ENCODE results near the gene PHKA1.
"Not testable (repeated sequence)": the region's sequence is repeated elsewhere in the genome, so short reads cannot be mapped to it uniquely, and the experiment has no call there.

The PHKA1 gene

DNA sequence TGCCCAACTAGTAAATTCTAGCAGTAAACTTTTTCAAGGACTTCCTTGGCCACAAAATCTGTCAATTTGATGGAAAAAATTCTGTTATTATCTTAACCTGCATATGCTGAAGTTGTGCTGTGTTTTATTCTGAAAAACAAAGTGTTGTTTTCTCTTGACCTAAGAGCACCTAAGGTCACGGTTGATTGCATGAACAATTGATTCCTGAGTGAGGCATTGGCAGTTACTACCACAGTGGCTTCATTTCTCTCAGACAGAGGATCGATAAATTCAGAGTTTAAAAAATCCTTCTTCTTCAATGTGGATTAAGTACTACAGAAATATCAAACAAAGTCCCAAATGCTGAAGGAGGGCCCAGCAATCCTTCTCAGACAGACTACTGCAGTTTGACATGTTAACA is 147.7 kb downstream of the PHKA1 start:
- ChIA-PET POLR2A (no interaction called here), CTCF (no interaction called here)
- no peak overlapping the region for H3K4me3 ChIP-seq (ENCODE audit: low read depth, low read length)
- no peak for DNase-seq (ENCODE audit: low read depth, low spot score)
- TF ChIP-seq, protein P1, sequence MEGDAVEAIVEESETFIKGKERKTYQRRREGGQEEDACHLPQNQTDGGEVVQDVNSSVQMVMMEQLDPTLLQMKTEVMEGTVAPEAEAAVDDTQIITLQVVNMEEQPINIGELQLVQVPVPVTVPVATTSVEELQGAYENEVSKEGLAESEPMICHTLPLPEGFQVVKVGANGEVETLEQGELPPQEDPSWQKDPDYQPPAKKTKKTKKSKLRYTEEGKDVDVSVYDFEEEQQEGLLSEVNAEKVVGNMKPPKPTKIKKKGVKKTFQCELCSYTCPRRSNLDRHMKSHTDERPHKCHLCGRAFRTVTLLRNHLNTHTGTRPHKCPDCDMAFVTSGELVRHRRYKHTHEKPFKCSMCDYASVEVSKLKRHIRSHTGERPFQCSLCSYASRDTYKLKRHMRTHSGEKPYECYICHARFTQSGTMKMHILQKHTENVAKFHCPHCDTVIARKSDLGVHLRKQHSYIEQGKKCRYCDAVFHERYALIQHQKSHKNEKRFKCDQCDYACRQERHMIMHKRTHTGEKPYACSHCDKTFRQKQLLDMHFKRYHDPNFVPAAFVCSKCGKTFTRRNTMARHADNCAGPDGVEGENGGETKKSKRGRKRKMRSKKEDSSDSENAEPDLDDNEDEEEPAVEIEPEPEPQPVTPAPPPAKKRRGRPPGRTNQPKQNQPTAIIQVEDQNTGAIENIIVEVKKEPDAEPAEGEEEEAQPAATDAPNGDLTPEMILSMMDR (IDR thresholded peaks at IDR 0.05; ENCODE audit: insufficient read depth, low read length, missing control alignments): no peak

DNA sequence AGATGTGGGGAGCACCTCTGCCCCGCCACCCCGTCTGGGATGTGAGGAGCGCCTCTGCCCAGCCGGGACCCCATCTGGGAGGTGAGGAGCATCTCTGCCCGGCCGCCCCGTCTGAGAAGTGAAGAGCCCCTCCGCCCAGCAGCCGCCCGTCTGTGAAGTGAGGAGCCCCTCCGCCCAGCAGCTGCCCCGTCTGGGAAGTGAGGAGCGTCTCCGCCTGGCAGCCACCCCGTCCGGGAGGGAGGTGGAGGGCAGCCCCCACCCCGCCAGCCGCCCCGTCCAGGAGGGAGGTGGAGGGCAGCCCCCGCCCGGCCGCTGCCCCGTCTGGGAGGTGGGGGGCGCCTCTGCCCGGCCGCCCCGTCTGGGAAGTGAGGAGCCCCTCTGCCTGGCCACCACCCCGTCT is 154.5 kb downstream of the PHKA1 start:
- POLR2A ChIA-PET; CTCF ChIA-PET; DNase-seq (ENCODE audit: low read depth, low spot score); H3K4me3 ChIP-seq (ENCODE audit: low read depth, low read length): not testable (repeated sequence)

- POLR2A ChIA-PET: no interaction called here
- H3K4me3 ChIP-seq (ENCODE audit: low read depth, low read length): no peak overlapping the region
- CTCF ChIA-PET: no interaction called here
- TF ChIP-seq, protein P1 (IDR thresholded peaks at IDR 0.05; ENCODE audit: insufficient read depth, low read length, missing control alignments): no peak
- DNase-seq (ENCODE audit: low read depth, low spot score): no peak
These were observed 159.5 kb downstream of the PHKA1 start for GRCh38 chrX:72554448-72555140.

DNA sequence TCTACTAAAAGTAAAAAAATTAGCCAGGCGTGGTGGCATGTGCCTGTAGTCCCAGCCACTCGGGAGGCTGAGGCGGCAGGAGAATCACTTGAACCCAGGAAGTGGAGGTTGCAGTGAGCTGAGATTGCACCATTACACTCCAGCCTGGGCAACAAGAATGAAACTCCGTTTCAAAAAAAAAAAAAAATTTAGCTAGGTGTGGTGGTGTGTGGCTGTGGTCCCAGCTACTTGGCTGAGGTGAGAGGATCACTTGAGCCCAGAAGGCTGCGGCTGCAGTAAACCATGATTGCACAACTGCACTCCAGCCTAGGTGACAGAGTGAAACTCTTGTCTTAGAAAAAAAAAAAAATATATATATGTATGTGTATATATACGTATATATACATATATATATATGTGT is 161.7 kb downstream of the PHKA1 start:
- DNase-seq (ENCODE audit: low read depth, low spot score); POLR2A ChIA-PET; CTCF ChIA-PET; H3K4me3 ChIP-seq (ENCODE audit: low read depth, low read length): not testable (repeated sequence)

DNA sequence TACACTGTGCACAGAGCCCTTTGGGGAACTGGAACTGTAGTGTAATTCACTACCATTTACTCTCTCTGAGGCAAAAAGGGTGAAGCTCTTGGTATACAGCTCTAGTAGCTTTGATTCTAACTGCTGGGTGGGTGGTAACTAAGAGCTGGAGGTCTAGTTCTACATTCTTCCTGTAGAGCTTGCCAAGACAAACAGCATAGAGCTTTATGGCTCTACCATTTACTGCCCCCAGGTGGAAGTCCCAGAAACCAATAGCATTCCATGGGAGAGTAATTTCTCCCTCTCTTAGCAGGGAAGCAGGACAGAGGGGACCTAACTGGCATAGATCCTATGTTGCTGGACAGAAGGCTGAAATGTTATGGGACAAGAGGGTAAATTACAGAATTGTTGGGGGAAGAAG is 168.1 kb downstream of the PHKA1 start:
- CTCF ChIA-PET: interaction anchor here (1.0 to 1.1 kb wide), 3 partner anchors 15 to 301 kb away, joined by 3 to 4 read pairs (median 3); no protein-coding TSS in a partner anchor
- POLR2A ChIA-PET: no interaction called here
- DNase-seq (ENCODE audit: low read depth, low spot score): no peak
- TF ChIP-seq, protein P1 (IDR thresholded peaks at IDR 0.05; ENCODE audit: insufficient read depth, low read length, missing control alignments): no peak
- no peak overlapping the region for H3K4me3 ChIP-seq (ENCODE audit: low read depth, low read length)

DNA sequence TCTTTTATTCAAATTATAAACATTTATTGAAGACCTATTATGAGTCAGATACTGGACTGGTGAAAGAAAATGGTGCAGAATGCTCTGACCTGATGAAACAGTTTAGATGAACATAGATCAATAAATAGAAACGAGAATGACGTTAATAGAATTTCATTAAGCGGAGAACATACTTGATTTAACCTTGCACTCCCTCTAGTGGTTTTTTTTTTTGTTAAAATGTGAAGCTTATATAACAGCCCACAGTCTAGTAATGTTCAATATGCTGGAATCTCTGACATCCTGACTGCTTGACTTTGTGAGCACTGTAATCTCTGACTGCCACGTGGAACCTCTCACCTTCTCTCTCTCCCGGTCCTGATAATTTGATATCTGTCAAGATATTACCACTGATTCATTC is 173.8 kb downstream of the PHKA1 start:
- no peak overlapping the region for H3K4me3 ChIP-seq (ENCODE audit: low read depth, low read length)
- ChIA-PET CTCF (interaction anchor here (1.0 to 1.9 kb wide), 9 partner anchors 9 to 302 kb away, joined by 3 to 20 read pairs (median 4); partner anchors contain the start of gene ERCC6L), POLR2A (no interaction called here)
- no peak for DNase-seq (ENCODE audit: low read depth, low spot score)
- TF ChIP-seq, protein P1 (IDR thresholded peaks at IDR 0.05; ENCODE audit: insufficient read depth, low read length, missing control alignments): no peak

GRCh38 chrX:72539822-72540221 is 174.3 kb downstream of the PHKA1 start:
- TF ChIP-seq, protein P1 (IDR thresholded peaks at IDR 0.05; ENCODE audit: insufficient read depth, low read length, missing control alignments): no peak
- no peak for DNase-seq (ENCODE audit: low read depth, low spot score)
- CTCF ChIA-PET: interaction anchor here (0.8 to 1.9 kb wide), 10 partner anchors 9 to 301 kb away, joined by 3 to 20 read pairs (median 4); partner anchors contain the start of gene ERCC6L
- POLR2A ChIA-PET: no interaction called here
- no peak overlapping the region for H3K4me3 ChIP-seq (ENCODE audit: low read depth, low read length)

All from AG04449 (cell line).